Osteocyte (in vitro differentiated cells): ENCODE data around the gene OR2AP1. TPM values are rescaled to one million over a fixed set of nuclear protein-coding genes. Genes with fewer than 3 reads are reported as not detected.
"Not testable (repeated sequence)": the region's sequence is repeated elsewhere in the genome, so short reads cannot be mapped to it uniquely, and the experiment has no call there.

ENCODE experiments used
- DNase-seq: peaks from one replicate; pipeline ENCODE4 v3.0.0; 2021; ENCODE audit warnings: mixed read lengths; ENCODE audit not compliant: unreplicated experiment; ENCODE audit errors: extremely low spot score
- H3K27ac Mint-ChIP-seq: one replicate; pipeline ENCODE4 v1.8.0; 2021; ENCODE audit warnings: mild to moderate bottlenecking, mixed read lengths; ENCODE audit not compliant: unreplicated experiment
- H3K27me3 Mint-ChIP-seq: one replicate; pipeline ENCODE4 v1.8.0; 2021; ENCODE audit warnings: mixed read lengths; ENCODE audit not compliant: unreplicated experiment
- H3K36me3 Mint-ChIP-seq: one replicate; pipeline ENCODE4 v1.8.0; 2021; ENCODE audit warnings: mixed read lengths; ENCODE audit not compliant: unreplicated experiment
- H3K4me1 Mint-ChIP-seq: one replicate; pipeline ENCODE4 v1.8.0; 2021; ENCODE audit warnings: mixed read lengths; ENCODE audit not compliant: unreplicated experiment
- H3K4me3 Mint-ChIP-seq: one replicate; pipeline ENCODE4 v1.8.0; 2021; ENCODE audit warnings: mild to moderate bottlenecking, moderate library complexity, mixed read lengths; ENCODE audit not compliant: unreplicated experiment
- H3K9me3 Mint-ChIP-seq: one replicate; pipeline ENCODE4 v1.8.0; 2021; ENCODE audit warnings: mixed read lengths; ENCODE audit not compliant: unreplicated experiment
- CTCF ChIP-seq: fragments of 200-600 bp; sonication (generic); IDR thresholded peaks from 2 replicates; pipeline ENCODE4 v1.5.0; 2021; ENCODE audit warnings: antibody characterized with exemption, mild to moderate bottlenecking, moderate library complexity
- long read RNA-seq: library from polyadenylated mRNA; unstranded; transcript quantifications from one replicate; pipeline ENCODE4 v2.0.0, GENCODE V29; 2021
- total RNA-seq: library from RNA; stranded (reverse); gene quantifications from 2 replicates; pipeline ENCODE4 v1.2.1, GENCODE V29; 2021

The OR2AP1 gene
- not detected in 2 replicates for total RNA-seq
- long read RNA-seq, result 0 reads

- Mint-ChIP-seq H3K27ac (no peak within 1 kb of the TSS), H3K4me1 (no peaks in the 10 kb centered on the region), H3K9me3 (peaks cover 18% of the 10 kb centered on the region), H3K27me3 (no peaks in the 10 kb centered on the region), H3K36me3 (no peaks in the 10 kb centered on the region), H3K4me3 (no peak within 1 kb of the TSS)
- DNase-seq, result no peak
- no peak for TF ChIP-seq CTCF
Measured at GRCh38 chr12:55572168-55572567, at the start of gene OR2AP1. Gene OR2AP1, plus strand, starts transcription at chr12:55572468. Its CDS starts 1,947 bp downstream, at chr12:55574415.

- H3K27me3 Mint-ChIP-seq, H3K36me3 Mint-ChIP-seq, DNase-seq, H3K4me3 Mint-ChIP-seq, H3K4me1 Mint-ChIP-seq, H3K9me3 Mint-ChIP-seq, H3K27ac Mint-ChIP-seq: not testable (repeated sequence)
Measured at GRCh38 chr12:55548235-55548634, 24.0 kb upstream of the OR2AP1 start.

GRCh38 chr12:55548756-55549155, 23.5 kb upstream of the OR2AP1 start:
- Mint-ChIP-seq H3K27ac (no peak overlapping the region), H3K27me3 (no peaks in the 10 kb centered on the region), H3K9me3 (peaks cover 4% of the 10 kb centered on the region), H3K36me3 (no peaks in the 10 kb centered on the region), H3K4me1 (no peaks in the 10 kb centered on the region), H3K4me3 (no peak overlapping the region)
- no peak for TF ChIP-seq CTCF
- no peak for DNase-seq

- Mint-ChIP-seq H3K36me3 (no peaks in the 10 kb centered on the region), H3K27me3 (no peaks in the 10 kb centered on the region), H3K27ac (no peak within 1 kb of the TSS), H3K4me1 (no peaks in the 10 kb centered on the region), H3K9me3 (peaks cover 4% of the 10 kb centered on the region), H3K4me3 (no peak within 1 kb of the TSS)
- TF ChIP-seq CTCF, result no peak
- DNase-seq, result no peak
Measured at GRCh38 chr12:55549302-55549701, 23.0 kb upstream of the OR2AP1 start, which contains the start of gene OR6C4. Gene OR6C4, plus strand, starts transcription at chr12:55549602. Its CDS starts 1,625 bp downstream, at chr12:55551227.

GRCh38 chr12:55554296-55554695, 18.0 kb upstream of the OR2AP1 start:
- Mint-ChIP-seq H3K27me3 (no peaks in the 10 kb centered on the region), H3K4me3 (no peak overlapping the region), H3K36me3 (no peaks in the 10 kb centered on the region), H3K4me1 (no peaks in the 10 kb centered on the region), H3K9me3 (peaks cover 15% of the 10 kb centered on the region), H3K27ac (no peak overlapping the region)
- no peak for TF ChIP-seq CTCF
- DNase-seq, result no peak

- H3K9me3 Mint-ChIP-seq, result peaks cover 18% of the 10 kb centered on the region
- H3K4me3 Mint-ChIP-seq, H3K4me1 Mint-ChIP-seq, H3K27ac Mint-ChIP-seq, DNase-seq, H3K27me3 Mint-ChIP-seq, H3K36me3 Mint-ChIP-seq: not testable (repeated sequence)
Measured at GRCh38 chr12:55570060-55570459, 2.2 kb upstream of the OR2AP1 start.

- peaks cover 18% of the 10 kb centered on the region for H3K9me3 Mint-ChIP-seq
- H3K36me3 Mint-ChIP-seq, H3K27me3 Mint-ChIP-seq, H3K4me3 Mint-ChIP-seq, H3K27ac Mint-ChIP-seq, DNase-seq, H3K4me1 Mint-ChIP-seq: not testable (repeated sequence)
Measured at GRCh38 chr12:55570689-55571088, 1.6 kb upstream of the OR2AP1 start.
